ENCODE data around the gene ID3. TPM values are rescaled to one million over a fixed set of nuclear protein-coding genes. Genes with fewer than 3 reads are reported as not detected.
A peak's percentile ranks its signal among the peaks of the same experiment; 100 is the strongest.

ID3 gene
- total and polyA plus RNA-seq, 9 of the 15 experiments (the other 6 are each of a cell fraction or from before 2014, with no cell fraction given) = 6.8 to 59.8 (median 23.5) TPM

DNA sequence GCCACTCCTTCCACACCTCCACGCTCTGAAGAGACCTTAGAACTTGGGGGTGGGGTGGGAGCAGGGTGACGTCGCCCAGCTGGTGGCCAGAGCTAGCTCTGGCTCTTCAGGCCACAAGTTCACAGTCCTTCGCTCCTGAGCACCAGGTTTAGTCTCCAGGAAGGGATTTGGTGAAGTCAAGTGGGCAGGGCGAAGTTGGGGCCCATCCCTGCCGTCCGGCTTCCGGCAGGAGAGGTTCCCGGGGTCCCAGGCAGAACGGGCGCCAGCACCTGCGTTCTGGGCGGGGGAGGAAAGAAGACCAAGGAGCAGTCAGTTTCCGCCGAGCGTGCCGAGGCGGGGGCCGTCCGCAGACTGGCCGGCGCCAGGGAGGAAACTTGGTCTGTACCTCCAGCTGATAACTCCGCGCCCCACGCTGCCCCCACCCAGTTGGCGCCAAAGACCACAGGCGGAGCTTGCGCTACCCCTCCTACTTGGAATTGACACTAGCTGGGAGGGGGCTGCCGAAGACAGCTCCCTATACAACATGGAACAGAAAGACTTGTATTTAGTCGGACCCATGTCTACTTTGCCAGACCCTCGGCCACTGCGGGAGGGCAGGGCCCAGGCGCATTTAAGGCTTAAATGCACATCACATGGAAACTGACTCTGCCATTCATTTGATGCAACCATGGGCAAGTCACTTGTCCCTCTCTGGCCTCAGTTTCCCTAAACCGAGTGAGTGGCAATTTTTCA lies 995 bp downstream of the ID3 start (continued):
- TF ChIP-seq, protein P1, sequence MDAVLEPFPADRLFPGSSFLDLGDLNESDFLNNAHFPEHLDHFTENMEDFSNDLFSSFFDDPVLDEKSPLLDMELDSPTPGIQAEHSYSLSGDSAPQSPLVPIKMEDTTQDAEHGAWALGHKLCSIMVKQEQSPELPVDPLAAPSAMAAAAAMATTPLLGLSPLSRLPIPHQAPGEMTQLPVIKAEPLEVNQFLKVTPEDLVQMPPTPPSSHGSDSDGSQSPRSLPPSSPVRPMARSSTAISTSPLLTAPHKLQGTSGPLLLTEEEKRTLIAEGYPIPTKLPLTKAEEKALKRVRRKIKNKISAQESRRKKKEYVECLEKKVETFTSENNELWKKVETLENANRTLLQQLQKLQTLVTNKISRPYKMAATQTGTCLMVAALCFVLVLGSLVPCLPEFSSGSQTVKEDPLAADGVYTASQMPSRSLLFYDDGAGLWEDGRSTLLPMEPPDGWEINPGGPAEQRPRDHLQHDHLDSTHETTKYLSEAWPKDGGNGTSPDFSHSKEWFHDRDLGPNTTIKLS (IDR thresholded peaks at IDR 0.05; ENCODE audit: borderline replicate concordance, low read depth) = peak; percentile 55; the same call in 1 of the 2 replicates
- TF ChIP-seq SLC30A9 (CRISPR knock-in tag; IDR thresholded peaks at IDR 0.05) (no peak), GATAD2B (IDR thresholded peaks at IDR 0.05; ENCODE audit: borderline replicate concordance) (peak; percentile 80), FOSL1 (tag; conservative IDR thresholded peaks at IDR 0.05) (no peak; the same call in 1 of the 2 replicates), HDAC1 (IDR thresholded peaks at IDR 0.05) (peak in 1 of 2 experiments; percentile 80; a peak in 2 of 4 replicates), NELFE (IDR thresholded peaks at IDR 0.05; ENCODE audit: insufficient read depth, insufficient read length) (no peak), MCM5 (IDR thresholded peaks at IDR 0.05; ENCODE audit: low read depth) (no peak), NCOA6 (IDR thresholded peaks at IDR 0.05) (no peak), CBFA2T3 (IDR thresholded peaks at IDR 0.05) (peak; percentile 82), RCOR1 (IDR thresholded peaks at IDR 0.05; ENCODE audit: borderline replicate concordance in 1 of 2, low read depth in 2 of 2, low read length in 2 of 2) (peak in 1 of 2 experiments; percentile 90; a peak in 2 of 4 replicates), ZNF75A (CRISPR knock-in tag; IDR thresholded peaks at IDR 0.05) (no peak), ZNF232 (CRISPR knock-in tag; IDR thresholded peaks at IDR 0.05) (0 out of 2 replicates have a peak, but pooled peaks have one; percentile 56), HNRNPK (IDR thresholded peaks at IDR 0.05; ENCODE audit: low read depth, low read length, poor library complexity, severe bottlenecking) (no peak)
- TF ChIP-seq, protein P2, sequence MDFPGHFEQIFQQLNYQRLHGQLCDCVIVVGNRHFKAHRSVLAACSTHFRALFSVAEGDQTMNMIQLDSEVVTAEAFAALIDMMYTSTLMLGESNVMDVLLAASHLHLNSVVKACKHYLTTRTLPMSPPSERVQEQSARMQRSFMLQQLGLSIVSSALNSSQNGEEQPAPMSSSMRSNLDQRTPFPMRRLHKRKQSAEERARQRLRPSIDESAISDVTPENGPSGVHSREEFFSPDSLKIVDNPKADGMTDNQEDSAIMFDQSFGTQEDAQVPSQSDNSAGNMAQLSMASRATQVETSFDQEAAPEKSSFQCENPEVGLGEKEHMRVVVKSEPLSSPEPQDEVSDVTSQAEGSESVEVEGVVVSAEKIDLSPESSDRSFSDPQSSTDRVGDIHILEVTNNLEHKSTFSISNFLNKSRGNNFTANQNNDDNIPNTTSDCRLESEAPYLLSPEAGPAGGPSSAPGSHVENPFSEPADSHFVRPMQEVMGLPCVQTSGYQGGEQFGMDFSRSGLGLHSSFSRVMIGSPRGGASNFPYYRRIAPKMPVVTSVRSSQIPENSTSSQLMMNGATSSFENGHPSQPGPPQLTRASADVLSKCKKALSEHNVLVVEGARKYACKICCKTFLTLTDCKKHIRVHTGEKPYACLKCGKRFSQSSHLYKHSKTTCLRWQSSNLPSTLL (IDR thresholded peaks at IDR 0.05) = no peak
- TF ChIP-seq, protein P3, sequence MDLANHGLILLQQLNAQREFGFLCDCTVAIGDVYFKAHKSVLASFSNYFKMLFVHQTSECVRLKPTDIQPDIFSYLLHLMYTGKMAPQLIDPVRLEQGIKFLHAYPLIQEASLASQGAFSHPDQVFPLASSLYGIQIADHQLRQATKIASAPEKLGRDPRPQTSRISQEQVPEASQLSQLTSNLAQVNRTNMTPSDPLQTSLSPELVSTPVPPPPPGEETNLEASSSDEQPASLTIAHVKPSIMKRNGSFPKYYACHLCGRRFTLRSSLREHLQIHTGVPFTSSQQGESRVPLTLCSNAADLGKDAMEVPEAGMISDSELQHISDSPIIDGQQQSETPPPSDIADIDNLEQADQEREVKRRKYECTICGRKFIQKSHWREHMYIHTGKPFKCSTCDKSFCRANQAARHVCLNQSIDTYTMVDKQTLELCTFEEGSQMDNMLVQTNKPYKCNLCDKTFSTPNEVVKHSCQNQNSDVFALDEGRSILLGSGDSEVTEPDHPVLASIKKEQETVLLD (IDR thresholded peaks at IDR 0.05) = peak; percentile 59
- TF ChIP-seq, protein P4, sequence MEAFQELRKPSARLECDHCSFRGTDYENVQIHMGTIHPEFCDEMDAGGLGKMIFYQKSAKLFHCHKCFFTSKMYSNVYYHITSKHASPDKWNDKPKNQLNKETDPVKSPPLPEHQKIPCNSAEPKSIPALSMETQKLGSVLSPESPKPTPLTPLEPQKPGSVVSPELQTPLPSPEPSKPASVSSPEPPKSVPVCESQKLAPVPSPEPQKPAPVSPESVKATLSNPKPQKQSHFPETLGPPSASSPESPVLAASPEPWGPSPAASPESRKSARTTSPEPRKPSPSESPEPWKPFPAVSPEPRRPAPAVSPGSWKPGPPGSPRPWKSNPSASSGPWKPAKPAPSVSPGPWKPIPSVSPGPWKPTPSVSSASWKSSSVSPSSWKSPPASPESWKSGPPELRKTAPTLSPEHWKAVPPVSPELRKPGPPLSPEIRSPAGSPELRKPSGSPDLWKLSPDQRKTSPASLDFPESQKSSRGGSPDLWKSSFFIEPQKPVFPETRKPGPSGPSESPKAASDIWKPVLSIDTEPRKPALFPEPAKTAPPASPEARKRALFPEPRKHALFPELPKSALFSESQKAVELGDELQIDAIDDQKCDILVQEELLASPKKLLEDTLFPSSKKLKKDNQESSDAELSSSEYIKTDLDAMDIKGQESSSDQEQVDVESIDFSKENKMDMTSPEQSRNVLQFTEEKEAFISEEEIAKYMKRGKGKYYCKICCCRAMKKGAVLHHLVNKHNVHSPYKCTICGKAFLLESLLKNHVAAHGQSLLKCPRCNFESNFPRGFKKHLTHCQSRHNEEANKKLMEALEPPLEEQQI (IDR thresholded peaks at IDR 0.05) = no peak
- TF ChIP-seq, protein P5, sequence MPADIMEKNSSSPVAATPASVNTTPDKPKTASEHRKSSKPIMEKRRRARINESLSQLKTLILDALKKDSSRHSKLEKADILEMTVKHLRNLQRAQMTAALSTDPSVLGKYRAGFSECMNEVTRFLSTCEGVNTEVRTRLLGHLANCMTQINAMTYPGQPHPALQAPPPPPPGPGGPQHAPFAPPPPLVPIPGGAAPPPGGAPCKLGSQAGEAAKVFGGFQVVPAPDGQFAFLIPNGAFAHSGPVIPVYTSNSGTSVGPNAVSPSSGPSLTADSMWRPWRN (IDR thresholded peaks at IDR 0.05; ENCODE audit: low read depth) = peak; percentile 91
- TF ChIP-seq, protein P6, sequence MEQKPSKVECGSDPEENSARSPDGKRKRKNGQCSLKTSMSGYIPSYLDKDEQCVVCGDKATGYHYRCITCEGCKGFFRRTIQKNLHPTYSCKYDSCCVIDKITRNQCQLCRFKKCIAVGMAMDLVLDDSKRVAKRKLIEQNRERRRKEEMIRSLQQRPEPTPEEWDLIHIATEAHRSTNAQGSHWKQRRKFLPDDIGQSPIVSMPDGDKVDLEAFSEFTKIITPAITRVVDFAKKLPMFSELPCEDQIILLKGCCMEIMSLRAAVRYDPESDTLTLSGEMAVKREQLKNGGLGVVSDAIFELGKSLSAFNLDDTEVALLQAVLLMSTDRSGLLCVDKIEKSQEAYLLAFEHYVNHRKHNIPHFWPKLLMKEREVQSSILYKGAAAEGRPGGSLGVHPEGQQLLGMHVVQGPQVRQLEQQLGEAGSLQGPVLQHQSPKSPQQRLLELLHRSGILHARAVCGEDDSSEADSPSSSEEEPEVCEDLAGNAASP (IDR thresholded peaks at IDR 0.05) = no peak
